Adrenal gland (tissue), 5 donors: ENCODE results near the gene IPPK.
"Not testable (repeated sequence)": the region's sequence is repeated elsewhere in the genome, so short reads cannot be mapped to it uniquely, and the experiment has no call there.

Experiments
- CTCF ChIP-seq, 6 experiments: fragments of 450-650 bp in 4 of 6; fragments of 200-600 bp in 2 of 6; sonication (generic) in 1 of 6; IDR thresholded peaks; 1 replicate in 5 of 6; 2 replicates in 1 of 6; pipeline versions ENCODE4 v1.5.1 to v1.8.0; 2016 to 2021; ENCODE audit warnings: antibody characterized with exemption in 6 of 6, mild to moderate bottlenecking in 2 of 6, moderate library complexity in 1 of 6
- POLR2A ChIP-seq, 2 donors: fragments of 450-650 bp; IDR thresholded peaks; one replicate each; pipeline ENCODE4 v1.6.1; 2017; ENCODE audit warnings: antibody characterized with exemption in 2 of 2, mild to moderate bottlenecking in 2 of 2, moderate library complexity in 1 of 2
- donor health status: DM: no; HTN: no; CAD: no.

- not testable (repeated sequence) for TF ChIP-seq CTCF, POLR2A (IDR thresholded peaks at IDR 0.05)
Observed at GRCh38 chr9:92623936-92624335, 46.0 kb downstream of the IPPK start.
